ENCODE results near the gene CDC42SE2. TPM values are rescaled to one million over a fixed set of nuclear protein-coding genes. Genes with fewer than 3 reads are reported as not detected.

Gene CDC42SE2
- total RNA-seq, 2 experiments from 2014 or later, result 54.2 to 66.8 TPM

- no peak overlapping the region for H3K4me3 ChIP-seq (ENCODE audit: low read depth, low read length, poor library complexity, severe bottlenecking)
- H3K9me2 ChIP-seq (ENCODE audit: insufficient read depth, low read length), result no peaks in the 10 kb centered on the region
- POLR2A ChIA-PET, result interaction anchor here (0.6 to 2.3 kb wide), 14 partner anchors 10 to 1706 kb away, joined by 3 to 18 read pairs (median 4); partner anchors contain the start of genes CDC42SE2 and HINT1
- H3K9me3 ChIP-seq (ENCODE audit: low read length), result no peaks in the 10 kb centered on the region
- H4K20me1 ChIP-seq (ENCODE audit: insufficient read depth, low read length), result no peaks in the 10 kb centered on the region
- peak overlapping the region; percentile 43 for H3K4me2 ChIP-seq (ENCODE audit: low read length)
- BruUV-seq (replicated peaks), result no TSS peak
- H3K4me1 ChIP-seq (ENCODE audit: insufficient read depth, low read length, poor library complexity, severe bottlenecking), result peaks cover 60% of the 10 kb centered on the region
- peaks cover 62% of the 10 kb centered on the region for H3K79me2 ChIP-seq (ENCODE audit: insufficient read depth, low read depth, low read length)
- H3K27ac ChIP-seq (ENCODE audit: low read depth, low read length, poor library complexity, severe bottlenecking), result peak overlapping the region; percentile 87
- no peak overlapping the region for H2AFZ ChIP-seq (ENCODE audit: low read length)
- peaks cover 47% of the 10 kb centered on the region for H3K36me3 ChIP-seq (ENCODE audit: insufficient read depth, low read length)
- no peak for TF ChIP-seq EZH2phosphoT487 (IDR thresholded peaks at IDR 0.05; ENCODE audit: borderline replicate concordance, low read depth, low read length)
- TF ChIP-seq, protein P1, sequence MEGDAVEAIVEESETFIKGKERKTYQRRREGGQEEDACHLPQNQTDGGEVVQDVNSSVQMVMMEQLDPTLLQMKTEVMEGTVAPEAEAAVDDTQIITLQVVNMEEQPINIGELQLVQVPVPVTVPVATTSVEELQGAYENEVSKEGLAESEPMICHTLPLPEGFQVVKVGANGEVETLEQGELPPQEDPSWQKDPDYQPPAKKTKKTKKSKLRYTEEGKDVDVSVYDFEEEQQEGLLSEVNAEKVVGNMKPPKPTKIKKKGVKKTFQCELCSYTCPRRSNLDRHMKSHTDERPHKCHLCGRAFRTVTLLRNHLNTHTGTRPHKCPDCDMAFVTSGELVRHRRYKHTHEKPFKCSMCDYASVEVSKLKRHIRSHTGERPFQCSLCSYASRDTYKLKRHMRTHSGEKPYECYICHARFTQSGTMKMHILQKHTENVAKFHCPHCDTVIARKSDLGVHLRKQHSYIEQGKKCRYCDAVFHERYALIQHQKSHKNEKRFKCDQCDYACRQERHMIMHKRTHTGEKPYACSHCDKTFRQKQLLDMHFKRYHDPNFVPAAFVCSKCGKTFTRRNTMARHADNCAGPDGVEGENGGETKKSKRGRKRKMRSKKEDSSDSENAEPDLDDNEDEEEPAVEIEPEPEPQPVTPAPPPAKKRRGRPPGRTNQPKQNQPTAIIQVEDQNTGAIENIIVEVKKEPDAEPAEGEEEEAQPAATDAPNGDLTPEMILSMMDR (conservative IDR thresholded peaks at IDR 0.05; ENCODE audit: low read length), result peak; percentile 87
- peak; percentile 87 for DNase-seq (ENCODE audit: low spot score)
- CTCF ChIA-PET (ENCODE audit: unreplicated experiment), result interaction anchor here (0.8 to 1.4 kb wide), 4 partner anchors 118 to 219 kb away, joined by 3 to 9 read pairs (median 5); partner anchors contain the start of gene HINT1
- intact Hi-C loops (cut with micrococcal nuclease; ENCODE audit: unreplicated experiment), result loop anchor here (1.0 to 10.0 kb wide), 4 partner anchors 118 to 508 kb away; partner anchors contain the start of gene CDC42SE2
Measured at GRCh38 chr5:131382407-131383395, 118.8 kb downstream of the CDC42SE2 start.

DNA sequence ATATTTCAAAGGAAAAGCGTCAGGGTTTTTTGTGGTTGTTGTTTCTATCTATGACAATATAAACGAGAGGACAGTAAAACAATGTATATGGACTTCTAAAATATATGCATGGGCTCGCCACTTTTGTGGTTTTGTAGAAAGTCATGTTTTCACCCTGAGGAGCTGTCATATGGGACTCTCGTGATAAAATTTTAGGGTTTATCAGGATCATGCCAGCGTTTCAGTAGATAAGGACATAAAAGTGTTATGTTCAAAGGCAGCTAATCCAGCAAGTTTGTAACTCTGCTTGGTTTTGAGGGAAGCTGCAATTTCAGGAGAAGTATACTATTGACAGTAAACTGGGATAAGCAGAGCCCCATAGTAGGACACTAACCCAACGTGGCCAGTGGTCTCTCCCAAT, 120.3 kb downstream of the CDC42SE2 start:
- Histone ChIP-seq H2AFZ (ENCODE audit: low read length) (no peak overlapping the region), H3K4me1 (ENCODE audit: insufficient read depth, low read length, poor library complexity, severe bottlenecking) (peaks cover 45% of the 10 kb centered on the region), H4K20me1 (ENCODE audit: insufficient read depth, low read length) (no peaks in the 10 kb centered on the region), H3K4me2 (ENCODE audit: low read length) (no peak overlapping the region), H3K79me2 (ENCODE audit: insufficient read depth, low read depth, low read length) (peaks cover 48% of the 10 kb centered on the region), H3K27ac (ENCODE audit: low read depth, low read length, poor library complexity, severe bottlenecking) (no peak overlapping the region), H3K36me3 (ENCODE audit: insufficient read depth, low read length) (peaks cover 62% of the 10 kb centered on the region), H3K9me2 (ENCODE audit: insufficient read depth, low read length) (no peaks in the 10 kb centered on the region), H3K9me3 (ENCODE audit: low read length) (no peaks in the 10 kb centered on the region), H3K4me3 (ENCODE audit: low read depth, low read length, poor library complexity, severe bottlenecking) (no peak overlapping the region)
- no TSS peak for BruUV-seq (replicated peaks)
- TF ChIP-seq, protein P1 (conservative IDR thresholded peaks at IDR 0.05; ENCODE audit: low read length), result no peak
- TF ChIP-seq EZH2phosphoT487 (IDR thresholded peaks at IDR 0.05; ENCODE audit: borderline replicate concordance, low read depth, low read length), result no peak
- POLR2A ChIA-PET, result interaction anchor here (0.6 to 1.4 kb wide), 3 partner anchors 10 to 119 kb away, joined by 3 to 5 read pairs (median 4); no protein-coding TSS in a partner anchor
- intact Hi-C loops (cut with micrococcal nuclease; ENCODE audit: unreplicated experiment), result loop anchor here (10.0 kb wide), 1 partner anchor 509 kb away; no protein-coding TSS in a partner anchor
- no peak for DNase-seq (ENCODE audit: low spot score)
- CTCF ChIA-PET (ENCODE audit: unreplicated experiment), result no interaction called here
